ENCODE results near the gene AKT3. TPM values are rescaled to one million over a fixed set of nuclear protein-coding genes. Genes with fewer than 3 reads are reported as not detected.

Gene AKT3
- total RNA-seq, 2 experiments from 2014 or later, result 28.3 to 31.5 TPM

DNA sequence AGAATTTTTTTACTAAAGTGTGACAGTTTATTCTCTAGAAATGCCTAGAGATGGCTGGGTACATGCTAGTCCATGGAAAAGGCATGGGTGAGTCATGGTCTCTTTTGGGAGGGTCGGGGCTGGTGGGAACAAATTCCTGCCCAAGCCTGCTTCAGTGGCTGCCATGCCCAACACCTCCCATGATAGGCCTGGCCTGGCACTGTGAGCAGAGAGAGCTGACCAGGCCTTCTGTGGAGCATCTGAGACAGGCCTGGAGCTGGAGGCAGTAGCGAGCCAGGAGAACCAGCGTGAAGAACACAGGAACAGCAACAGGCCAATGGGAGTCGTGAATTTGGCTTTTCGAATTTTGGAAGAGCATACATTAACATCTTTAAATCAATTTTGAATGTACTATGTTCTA, 385.0 kb downstream of the AKT3 start:
- Mint-ChIP-seq H3K36me3 (ENCODE audit: low read depth) (peaks cover 1% of the 10 kb centered on the region), H3K27me3 (no peaks in the 10 kb centered on the region), H3K4me1 (no peaks in the 10 kb centered on the region), H3K27ac (no peak overlapping the region), H3K9me3 (no peaks in the 10 kb centered on the region), H3K4me3 (no peak overlapping the region)
- ChIA-PET POLR2A (no interaction called here), CTCF (interaction anchor here (0.6 to 0.7 kb wide), 2 partner anchors 20 to 66 kb away, joined by 3 read pairs; no protein-coding TSS in a partner anchor)
- no peak for DNase-seq

GRCh38 chr1:243462929-243463697, 386.9 kb downstream of the AKT3 start:
- H3K27ac Mint-ChIP-seq, result no peak overlapping the region
- CTCF ChIA-PET, result interaction anchor here (1.2 kb wide), 1 partner anchor 8 kb away, joined by 4 read pairs; no protein-coding TSS in a partner anchor
- no peaks in the 10 kb centered on the region for H3K9me3 Mint-ChIP-seq
- peaks cover 1% of the 10 kb centered on the region for H3K36me3 Mint-ChIP-seq (ENCODE audit: low read depth)
- H3K4me3 Mint-ChIP-seq, result no peak overlapping the region
- POLR2A ChIA-PET, result no interaction called here
- no peak for DNase-seq
- H3K4me1 Mint-ChIP-seq, result peaks cover 8% of the 10 kb centered on the region
- no peaks in the 10 kb centered on the region for H3K27me3 Mint-ChIP-seq

- POLR2A ChIA-PET, result no interaction called here
- no peak overlapping the region for H3K27ac Mint-ChIP-seq
Observed at GRCh38 chr1:243461700-243462099, 388.3 kb downstream of the AKT3 start.

DNA sequence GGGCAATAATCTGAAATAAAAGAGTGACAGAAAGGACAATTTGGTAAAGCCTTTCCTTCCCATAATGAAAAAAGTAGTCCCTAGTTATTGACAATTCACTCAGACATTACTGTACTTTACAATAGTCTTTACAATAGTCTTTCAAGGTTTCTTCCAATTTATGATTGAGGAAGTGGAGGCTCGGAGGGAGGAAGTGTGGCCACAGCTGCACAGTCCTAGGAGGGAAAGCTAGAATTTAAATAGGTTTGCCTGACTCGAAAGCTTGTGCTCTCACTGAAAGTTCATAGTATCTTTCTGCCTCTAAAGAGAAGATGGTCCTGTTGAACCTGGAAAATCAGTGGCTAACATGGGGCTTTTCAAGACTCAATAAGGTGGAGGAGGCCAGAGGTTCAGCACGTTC, 391.0 kb downstream of the AKT3 start:
- ChIA-PET POLR2A (no interaction called here), CTCF (interaction anchor here (0.7 to 1.4 kb wide), 2 partner anchors 9 to 12 kb away, joined by 3 to 4 read pairs; no protein-coding TSS in a partner anchor)
- Mint-ChIP-seq H3K4me1 (peaks cover 8% of the 10 kb centered on the region), H3K36me3 (ENCODE audit: low read depth) (peaks cover 1% of the 10 kb centered on the region), H3K4me3 (no peak overlapping the region), H3K27ac (no peak overlapping the region), H3K9me3 (no peaks in the 10 kb centered on the region), H3K27me3 (no peaks in the 10 kb centered on the region)
- DNase-seq, result no peak

More at GRCh38 chr1:243461700-243462099, 388.3 kb downstream of the AKT3 start:
- CTCF ChIA-PET, result no interaction called here
- H3K36me3 Mint-ChIP-seq (ENCODE audit: low read depth), result peaks cover 1% of the 10 kb centered on the region
- no peak for DNase-seq
- no peaks in the 10 kb centered on the region for H3K27me3 Mint-ChIP-seq
- no peak overlapping the region for H3K4me3 Mint-ChIP-seq
- H3K4me1 Mint-ChIP-seq, result peaks cover 8% of the 10 kb centered on the region
- H3K9me3 Mint-ChIP-seq, result no peaks in the 10 kb centered on the region

DNA sequence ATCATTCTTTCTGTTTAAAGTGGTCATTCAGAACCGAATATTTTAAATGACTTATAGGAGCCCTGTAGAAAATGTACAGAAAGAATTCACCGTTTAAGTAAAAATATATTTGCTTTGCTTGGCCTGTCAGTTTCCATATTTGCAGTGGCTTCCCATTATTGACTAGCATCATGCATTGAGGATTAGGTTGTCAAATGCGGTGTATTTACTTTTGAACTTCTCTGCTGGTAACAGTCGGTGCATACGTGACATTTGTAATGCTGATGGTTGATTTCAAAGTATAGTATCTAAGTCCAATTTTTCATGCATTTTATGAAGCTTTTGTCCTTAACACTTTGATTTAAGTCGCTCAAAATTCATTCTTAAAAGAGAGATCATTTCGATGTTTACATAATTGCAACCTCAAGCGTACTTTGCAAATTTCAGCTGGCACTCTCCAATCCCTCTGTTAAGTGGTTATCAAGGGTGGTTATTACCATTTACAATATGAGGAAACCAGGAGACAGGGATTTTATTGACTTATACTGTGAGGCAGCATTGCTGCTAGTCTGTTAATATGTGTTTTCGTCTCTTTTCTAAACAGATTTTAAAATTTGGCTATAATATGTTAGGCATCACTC, 392.6 kb downstream of the AKT3 start:
- H3K27me3 Mint-ChIP-seq, result no peaks in the 10 kb centered on the region
- no peak overlapping the region for H3K27ac Mint-ChIP-seq
- ChIA-PET POLR2A (no interaction called here), CTCF (no interaction called here)
- peaks cover 8% of the 10 kb centered on the region for H3K4me1 Mint-ChIP-seq
- no peak overlapping the region for H3K4me3 Mint-ChIP-seq
- no peaks in the 10 kb centered on the region for H3K9me3 Mint-ChIP-seq
- H3K36me3 Mint-ChIP-seq (ENCODE audit: low read depth), result no peaks in the 10 kb centered on the region
- no peak for DNase-seq

- CTCF ChIA-PET, result no interaction called here
- Mint-ChIP-seq H3K9me3 (no peaks in the 10 kb centered on the region), H3K36me3 (ENCODE audit: low read depth) (no peaks in the 10 kb centered on the region), H3K27me3 (no peaks in the 10 kb centered on the region), H3K4me3 (no peak overlapping the region), H3K27ac (no peak overlapping the region), H3K4me1 (peaks cover 8% of the 10 kb centered on the region)
- DNase-seq, result no peak
- POLR2A ChIA-PET, result no interaction called here
Observed at GRCh38 chr1:243455760-243456651, 394.0 kb downstream of the AKT3 start.

DNA sequence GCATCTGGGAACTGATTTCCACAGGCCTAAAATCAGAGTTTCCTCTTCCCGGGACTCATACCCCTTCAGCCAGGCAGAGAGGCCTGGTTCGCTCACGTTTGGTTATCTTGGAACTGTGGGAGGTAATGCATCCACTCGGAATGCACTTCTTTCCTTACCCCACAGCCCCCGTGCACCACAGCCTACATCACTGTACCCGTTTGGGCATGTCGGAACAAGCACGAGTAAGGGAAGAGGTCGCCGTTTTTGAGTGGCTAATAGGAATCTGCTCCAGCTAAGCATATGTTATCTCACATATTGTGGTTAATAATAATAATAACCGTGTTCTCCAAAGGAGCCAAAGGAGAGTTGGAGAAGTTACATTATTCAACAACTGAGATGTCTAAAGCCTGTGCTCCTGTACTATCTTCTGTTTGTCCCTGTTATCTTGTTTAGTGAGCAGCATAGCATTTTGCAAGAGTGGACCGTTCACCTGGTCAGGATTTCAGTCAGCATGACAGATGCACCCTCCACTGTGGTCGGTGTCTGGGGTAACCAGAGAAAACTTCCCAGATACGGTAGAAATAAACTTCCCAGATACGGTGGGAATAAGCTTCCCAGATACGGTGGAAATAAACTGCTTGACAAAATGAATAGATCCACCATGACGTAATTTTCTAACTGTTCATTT, 395.6 kb downstream of the AKT3 start:
- no peak overlapping the region for H3K4me3 Mint-ChIP-seq
- no peaks in the 10 kb centered on the region for H3K27me3 Mint-ChIP-seq
- no peaks in the 10 kb centered on the region for H3K9me3 Mint-ChIP-seq
- no peaks in the 10 kb centered on the region for H3K36me3 Mint-ChIP-seq (ENCODE audit: low read depth)
- DNase-seq, result no peak
- peaks cover 8% of the 10 kb centered on the region for H3K4me1 Mint-ChIP-seq
- no peak overlapping the region for H3K27ac Mint-ChIP-seq
- ChIA-PET POLR2A (no interaction called here), CTCF (no interaction called here)

DNA sequence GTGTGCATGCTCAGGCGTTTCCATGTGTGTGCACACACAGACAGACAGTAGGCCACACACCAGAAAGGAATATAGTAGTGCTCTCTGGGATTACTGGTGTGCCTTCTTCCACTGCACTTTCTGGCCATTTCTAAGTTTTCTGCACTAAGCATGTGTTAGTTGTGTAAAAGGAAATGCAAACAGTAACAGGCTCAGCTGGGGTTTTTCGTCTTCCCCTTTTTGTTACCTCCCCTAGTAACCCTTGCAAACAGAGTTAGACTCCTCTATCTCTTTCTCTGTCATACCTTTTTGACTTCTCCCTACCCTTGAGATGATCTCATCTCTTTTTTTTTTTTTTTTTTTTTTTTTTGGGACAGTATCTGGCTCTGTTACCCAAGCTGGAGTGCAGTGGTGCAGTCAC, 398.0 kb downstream of the AKT3 start:
- Mint-ChIP-seq H3K4me1 (peaks cover 14% of the 10 kb centered on the region), H3K9me3 (no peaks in the 10 kb centered on the region), H3K27ac (no peak overlapping the region), H3K27me3 (no peaks in the 10 kb centered on the region), H3K36me3 (ENCODE audit: low read depth) (peaks cover 2% of the 10 kb centered on the region), H3K4me3 (no peak overlapping the region)
- DNase-seq, result no peak
- POLR2A ChIA-PET, result no interaction called here
- CTCF ChIA-PET, result interaction anchor here (0.6 kb wide), 2 partner anchors 259 to 593 kb away, joined by 3 read pairs; no protein-coding TSS in a partner anchor

DNA sequence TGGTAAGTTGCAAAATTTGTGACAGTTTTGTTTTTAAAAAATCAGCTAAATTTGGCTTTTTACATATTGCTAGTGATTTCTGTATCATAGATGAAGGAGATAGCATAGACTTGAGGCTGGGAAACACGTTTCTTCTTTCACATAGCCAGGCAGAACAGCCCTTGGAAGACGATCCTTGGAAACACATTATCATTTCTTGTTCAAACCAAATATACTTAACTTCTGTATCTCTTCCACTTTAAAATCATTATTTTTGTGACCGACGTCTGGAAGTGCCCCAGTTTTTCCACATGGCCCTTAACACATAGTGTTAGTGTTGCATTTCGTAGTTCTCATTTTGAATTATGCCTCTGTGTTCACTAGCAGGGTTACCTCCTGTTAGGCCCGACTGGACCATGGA, 400.7 kb downstream of the AKT3 start:
- ChIA-PET CTCF (interaction anchor here (1.2 kb wide), 1 partner anchor 9 kb away, joined by 4 read pairs; no protein-coding TSS in a partner anchor), POLR2A (no interaction called here)
- Mint-ChIP-seq H3K36me3 (ENCODE audit: low read depth) (peaks cover 5% of the 10 kb centered on the region), H3K27me3 (no peaks in the 10 kb centered on the region), H3K9me3 (no peaks in the 10 kb centered on the region), H3K4me1 (peaks cover 14% of the 10 kb centered on the region), H3K4me3 (no peak overlapping the region), H3K27ac (no peak overlapping the region)
- no peak for DNase-seq

DNA sequence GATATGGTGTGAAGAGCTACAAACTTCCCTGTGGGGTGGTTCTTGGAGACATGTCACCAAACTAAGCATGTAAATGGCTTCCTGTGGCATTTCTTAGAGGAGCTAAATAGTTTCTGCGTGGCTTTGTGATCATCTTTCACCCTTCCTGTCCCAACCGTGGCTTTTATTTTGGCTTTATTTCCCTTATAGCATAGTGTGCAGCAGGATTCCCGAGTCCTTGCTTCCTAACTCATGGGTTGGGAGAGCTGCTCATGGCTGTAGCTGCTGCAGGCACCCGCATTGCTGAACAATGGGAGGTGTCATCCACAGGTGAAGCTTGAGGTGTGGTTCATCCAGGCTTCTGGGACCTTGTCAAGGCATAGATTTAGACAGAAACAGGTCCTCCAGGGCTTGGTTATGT, 402.2 kb downstream of the AKT3 start:
- Mint-ChIP-seq H3K27ac (peak overlapping the region; percentile 69), H3K4me1 (peaks cover 14% of the 10 kb centered on the region)
- POLR2A ChIA-PET, result no interaction called here

GRCh38 chr1:243447347-243447746, 402.7 kb downstream of the AKT3 start:
- POLR2A ChIA-PET, result no interaction called here
- Mint-ChIP-seq H3K4me1 (peaks cover 14% of the 10 kb centered on the region), H3K4me3 (no peak overlapping the region), H3K9me3 (no peaks in the 10 kb centered on the region), H3K36me3 (ENCODE audit: low read depth) (peaks cover 5% of the 10 kb centered on the region), H3K27ac (peak overlapping the region; percentile 17), H3K27me3 (no peaks in the 10 kb centered on the region)
- CTCF ChIA-PET, result interaction anchor here (0.9 to 1.2 kb wide), 2 partner anchors 12 to 280 kb away, joined by 3 read pairs; no protein-coding TSS in a partner anchor
- DNase-seq, result peak; percentile 19

More for the DNA sequence above, 402.2 kb downstream of the AKT3 start:
- DNase-seq, result no peak
- Mint-ChIP-seq H3K36me3 (ENCODE audit: low read depth) (peaks cover 5% of the 10 kb centered on the region), H3K4me3 (no peak overlapping the region), H3K27me3 (no peaks in the 10 kb centered on the region), H3K9me3 (no peaks in the 10 kb centered on the region)
- CTCF ChIA-PET, result interaction anchor here (0.9 kb wide), 1 partner anchor 279 kb away, joined by 3 read pairs; no protein-coding TSS in a partner anchor

- Mint-ChIP-seq H3K4me3 (no peak overlapping the region), H3K36me3 (ENCODE audit: low read depth) (peaks cover 9% of the 10 kb centered on the region), H3K27me3 (no peaks in the 10 kb centered on the region), H3K4me1 (peaks cover 14% of the 10 kb centered on the region), H3K9me3 (no peaks in the 10 kb centered on the region), H3K27ac (no peak overlapping the region)
- CTCF ChIA-PET, result no interaction called here
- DNase-seq, result no peak
- POLR2A ChIA-PET, result no interaction called here
Observed at GRCh38 chr1:243443557-243443956, 406.5 kb downstream of the AKT3 start.
